WTC11 (cell line): ENCODE measurements around the gene PHLPP1. TPM values are rescaled to one million over a fixed set of nuclear protein-coding genes. Genes with fewer than 3 reads are reported as not detected.
A peak's percentile ranks its signal among the peaks of the same experiment; 100 is the strongest.

Source experiments
- ATAC-seq: fragments of 200-7000 bp; cut with Tn5 transposase; 2 replicates; pipeline ENCODE4 v1.10.0; 2021; ENCODE audit warnings: mild to moderate bottlenecking, moderate library complexity
- CTCF ChIA-PET: fragments of 300-600 bp; sonication (Branson Sonifier 250); formaldehyde crosslinking; loops from one replicate; lab custom pipeline; 2021; ENCODE audit warnings: antibody characterized with exemption; lab: Charles Lee
- POLR2A ChIA-PET: fragments of 350-600 bp; sonication (Branson Sonifier 250); formaldehyde crosslinking; loops from one replicate; lab custom pipeline; 2021; ENCODE audit warnings: antibody characterized with exemption; lab: Charles Lee
- DNase-seq: peaks from one replicate; pipeline ENCODE4 v3.0.0; 2021; ENCODE audit warnings: low spot score
- H3K27ac Mint-ChIP-seq: 2 replicates; pipeline ENCODE4 v1.8.0; 2021; ENCODE audit warnings: mixed read lengths
- H3K27me3 Mint-ChIP-seq: 2 replicates; pipeline ENCODE4 v1.8.0; 2021; ENCODE audit warnings: low read depth, mild to moderate bottlenecking, moderate library complexity, mixed read lengths
- H3K36me3 Mint-ChIP-seq: 2 replicates; pipeline ENCODE4 v1.8.0; 2021; ENCODE audit warnings: mixed read lengths
- H3K4me1 Mint-ChIP-seq: 2 replicates; pipeline ENCODE4 v1.8.0; 2022; ENCODE audit warnings: mixed read lengths
- H3K4me3 Mint-ChIP-seq: 2 replicates; pipeline ENCODE4 v1.8.0; 2021; ENCODE audit warnings: mild to moderate bottlenecking, moderate library complexity, mixed read lengths
- H3K9me3 Mint-ChIP-seq: 2 replicates; pipeline ENCODE4 v1.8.0; 2021; ENCODE audit warnings: mixed read lengths
- AR ChIP-seq: fragments of 250-450 bp; sonication (Bioruptor Pico); IDR thresholded peaks from 2 replicates; pipeline ENCODE4 v1.9.0; 2021; ENCODE audit warnings: mild to moderate bottlenecking
- ATF3 ChIP-seq: sonication (generic); formaldehyde crosslinking; conservative IDR thresholded peaks from 2 replicates; pipeline ENCODE4 v1.8.1; 2022; ENCODE audit warnings: mild to moderate bottlenecking, missing genetic modification reagents
- CBFB ChIP-seq: sonication (generic); formaldehyde crosslinking; IDR thresholded peaks from 2 replicates; pipeline ENCODE4 v1.8.1; 2022; ENCODE audit warnings: mild to moderate bottlenecking, low read depth, missing genetic modification reagents
- ELF4 ChIP-seq: sonication (generic); formaldehyde crosslinking; IDR thresholded peaks from 2 replicates; pipeline ENCODE4 v1.8.1; 2022; ENCODE audit warnings: low read depth, mild to moderate bottlenecking, moderate library complexity, missing genetic modification reagents
- EMX1 ChIP-seq: fragments of 250-450 bp; sonication (Bioruptor Pico); IDR thresholded peaks from 2 replicates; pipeline ENCODE4 v1.8.0; 2021; ENCODE audit warnings: mild to moderate bottlenecking
- GRHL2 ChIP-seq: fragments of 250-450 bp; sonication (Bioruptor Pico); IDR thresholded peaks from 2 replicates; pipeline ENCODE4 v1.8.0; 2022; ENCODE audit warnings: mild to moderate bottlenecking, moderate library complexity; ENCODE audit not compliant: insufficient replicate concordance, severe bottlenecking
- HMGA2 ChIP-seq: fragments of 250-450 bp; sonication (Bioruptor Pico); IDR thresholded peaks from 2 replicates; pipeline ENCODE4 v1.4.0; 2021; ENCODE audit warnings: mild to moderate bottlenecking, moderate library complexity
- IRF1 ChIP-seq: sonication (generic); formaldehyde crosslinking; IDR thresholded peaks from 2 replicates; pipeline ENCODE4 v1.8.0; 2023; ENCODE audit warnings: missing genetic modification reagents
- IRF2 ChIP-seq: sonication (generic); formaldehyde crosslinking; IDR thresholded peaks from 2 replicates; pipeline ENCODE4 v1.8.0; 2022; ENCODE audit warnings: low read depth, missing genetic modification reagents, borderline replicate concordance
- NFATC4 ChIP-seq: fragments of 250-450 bp; sonication (Bioruptor Pico); IDR thresholded peaks from 2 replicates; pipeline ENCODE4 v1.9.0; 2021; ENCODE audit warnings: mild to moderate bottlenecking
- NR3C1 ChIP-seq: sonication (generic); formaldehyde crosslinking; conservative IDR thresholded peaks from 2 replicates; pipeline ENCODE4 v1.8.1; 2023; ENCODE audit warnings: low read depth, mild to moderate bottlenecking, missing genetic modification reagents
- SMAD3 ChIP-seq: sonication (generic); formaldehyde crosslinking; IDR thresholded peaks from 2 replicates; pipeline ENCODE4 v1.8.0; 2022; ENCODE audit warnings: missing genetic modification reagents, mild to moderate bottlenecking, borderline replicate concordance
- ZBTB43 ChIP-seq: sonication (generic); formaldehyde crosslinking; IDR thresholded peaks from 2 replicates; pipeline ENCODE4 v1.8.1; 2023; ENCODE audit warnings: mild to moderate bottlenecking, missing genetic modification reagents
- ZNF138 ChIP-seq: sonication (generic); formaldehyde crosslinking; conservative IDR thresholded peaks from 2 replicates; pipeline ENCODE4 v1.8.1; 2022; ENCODE audit warnings: mild to moderate bottlenecking, moderate library complexity, missing genetic modification reagents
- ZNF423 ChIP-seq: fragments of 250-450 bp; sonication (Bioruptor Pico); IDR thresholded peaks from 2 replicates; pipeline ENCODE4 v2.1.2; 2022; ENCODE audit warnings: mild to moderate bottlenecking, moderate library complexity
- total RNA-seq: library from RNA; stranded (reverse); gene quantifications from 3 replicates; pipeline ENCODE4 v1.2.3, GENCODE V29; 2021
- TF ChIP-seq, protein P1 (sequence below): sonication (generic); formaldehyde crosslinking; IDR thresholded peaks from 2 replicates; pipeline ENCODE4 v1.8.0; 2022; ENCODE audit warnings: mild to moderate bottlenecking, missing genetic modification reagents
- TF ChIP-seq, protein P2 (sequence below): sonication (generic); formaldehyde crosslinking; IDR thresholded peaks from 2 replicates; pipeline ENCODE4 v1.8.0; 2022; ENCODE audit warnings: mild to moderate bottlenecking, missing genetic modification reagents

Gene PHLPP1
- total RNA-seq, 1 experiment from 2014 or later: 52.0 TPM

DNA sequence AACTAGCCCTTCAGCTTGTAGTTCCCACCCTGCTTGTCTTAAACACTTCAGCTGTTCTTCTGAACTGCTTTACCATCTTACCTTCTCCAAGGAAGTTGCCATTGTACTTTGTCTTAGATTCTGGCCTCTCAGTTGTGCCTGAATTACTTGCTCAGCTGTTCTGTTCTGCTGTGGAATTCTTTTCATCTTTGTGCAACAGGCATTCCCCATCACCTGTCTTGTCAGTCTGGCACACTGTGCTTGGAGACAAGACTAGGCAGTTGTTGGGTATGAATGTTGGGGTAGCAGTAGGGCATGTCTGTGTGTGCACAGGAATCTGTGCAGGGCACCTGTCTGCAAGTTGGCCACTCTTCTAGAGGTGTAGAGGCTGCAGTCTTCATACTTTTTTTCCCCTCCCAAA, 38.7 kb downstream of the PHLPP1 start:
- Mint-ChIP-seq H3K4me3 (no peak overlapping the region), H3K36me3 (peaks cover 5% of the 10 kb centered on the region), H3K27me3 (no peaks in the 10 kb centered on the region; the same call in 1 of the 2 replicates), H3K4me1 (peaks cover 95% of the 10 kb centered on the region), H3K27ac (peak overlapping the region; percentile 46), H3K9me3 (peaks cover 4% of the 10 kb centered on the region)
- CTCF ChIA-PET: interaction anchor here (1.0 kb wide), 1 partner anchor 12 kb away, joined by 4 read pairs; no protein-coding TSS in a partner anchor
- DNase-seq (no peak), ATAC-seq (no peak)
- POLR2A ChIA-PET: interaction anchor here (1.4 kb wide), 1 partner anchor 12 kb away, joined by 4 read pairs; no protein-coding TSS in a partner anchor
- TF ChIP-seq CBFB (CRISPR knock-in tag) (no peak), ELF4 (no peak), SMAD3 (CRISPR knock-in tag) (no peak)
- TF ChIP-seq, protein P1, sequence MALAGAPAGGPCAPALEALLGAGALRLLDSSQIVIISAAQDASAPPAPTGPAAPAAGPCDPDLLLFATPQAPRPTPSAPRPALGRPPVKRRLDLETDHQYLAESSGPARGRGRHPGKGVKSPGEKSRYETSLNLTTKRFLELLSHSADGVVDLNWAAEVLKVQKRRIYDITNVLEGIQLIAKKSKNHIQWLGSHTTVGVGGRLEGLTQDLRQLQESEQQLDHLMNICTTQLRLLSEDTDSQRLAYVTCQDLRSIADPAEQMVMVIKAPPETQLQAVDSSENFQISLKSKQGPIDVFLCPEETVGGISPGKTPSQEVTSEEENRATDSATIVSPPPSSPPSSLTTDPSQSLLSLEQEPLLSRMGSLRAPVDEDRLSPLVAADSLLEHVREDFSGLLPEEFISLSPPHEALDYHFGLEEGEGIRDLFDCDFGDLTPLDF (CRISPR knock-in tag): no peak

DNA sequence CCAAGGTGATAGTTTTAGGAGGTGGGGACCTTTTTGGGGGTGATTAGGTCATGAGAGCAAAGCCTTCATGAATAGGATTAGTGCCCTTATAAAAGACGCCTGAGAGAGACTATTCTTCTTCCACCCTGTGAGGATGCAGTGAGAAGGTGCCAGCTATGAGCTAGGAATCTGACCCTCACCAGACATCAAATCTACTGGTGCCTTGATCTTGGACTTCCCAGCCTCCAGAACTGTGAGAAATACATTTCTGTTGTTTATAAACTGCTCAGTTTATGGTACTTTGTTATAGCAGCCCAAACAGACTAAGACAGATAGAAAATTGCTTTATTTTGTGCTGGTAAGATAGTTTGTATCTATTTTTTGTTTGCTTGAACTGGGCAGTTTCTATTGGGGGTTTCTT, 40.1 kb downstream of the PHLPP1 start:
- no peaks in the 10 kb centered on the region for H3K27me3 Mint-ChIP-seq
- TF ChIP-seq NR3C1 (no peak), HMGA2 (CRISPR knock-in tag) (no peak), GRHL2 (CRISPR knock-in tag) (no peak), EMX1 (CRISPR knock-in tag) (no peak), ATF3 (CRISPR knock-in tag) (no peak), AR (no peak), IRF1 (CRISPR knock-in tag) (no peak), NFATC4 (CRISPR knock-in tag) (no peak)
- TF ChIP-seq, protein P2, sequence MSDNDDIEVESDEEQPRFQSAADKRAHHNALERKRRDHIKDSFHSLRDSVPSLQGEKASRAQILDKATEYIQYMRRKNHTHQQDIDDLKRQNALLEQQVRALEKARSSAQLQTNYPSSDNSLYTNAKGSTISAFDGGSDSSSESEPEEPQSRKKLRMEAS: no peak

GRCh38 chr18:62755946-62756345, 40.6 kb downstream of the PHLPP1 start:
- H3K27me3 Mint-ChIP-seq: no peaks in the 10 kb centered on the region
- DNase-seq: no peak
- TF ChIP-seq ZNF138 (CRISPR knock-in tag) (no peak), IRF2 (CRISPR knock-in tag) (no peak), ZBTB43 (no peak), ZNF423 (CRISPR knock-in tag) (no peak)
- TF ChIP-seq, all 79 proteins: peak for 0
- ChIA-PET POLR2A (no interaction called here), CTCF (no interaction called here)
- Mint-ChIP-seq H3K4me3 (no peak overlapping the region), H3K36me3 (no peaks in the 10 kb centered on the region), H3K27ac (peak overlapping the region; percentile 99), H3K9me3 (no peaks in the 10 kb centered on the region), H3K4me1 (peaks cover 96% of the 10 kb centered on the region)
- no peak for ATAC-seq

More for the DNA sequence above, 40.1 kb downstream of the PHLPP1 start:
- ChIA-PET CTCF (interaction anchor here (0.6 kb wide), 1 partner anchor 38 kb away, joined by 4 read pairs; no protein-coding TSS in a partner anchor), POLR2A (no interaction called here)
- H3K27ac Mint-ChIP-seq: peak overlapping the region; percentile 3
- H3K36me3 Mint-ChIP-seq: no peaks in the 10 kb centered on the region
- H3K9me3 Mint-ChIP-seq: no peaks in the 10 kb centered on the region
- DNase-seq (no peak), ATAC-seq (no peak)
- peaks cover 96% of the 10 kb centered on the region for H3K4me1 Mint-ChIP-seq
- H3K4me3 Mint-ChIP-seq: no peak overlapping the region
